Measurements from ENCODE around the gene PMPCA. TPM values are rescaled to one million over a fixed set of nuclear protein-coding genes. Genes with fewer than 3 reads are reported as not detected.

Gene PMPCA
- total RNA-seq, 1 donor from 2014 or later = 94.4 TPM

DNA sequence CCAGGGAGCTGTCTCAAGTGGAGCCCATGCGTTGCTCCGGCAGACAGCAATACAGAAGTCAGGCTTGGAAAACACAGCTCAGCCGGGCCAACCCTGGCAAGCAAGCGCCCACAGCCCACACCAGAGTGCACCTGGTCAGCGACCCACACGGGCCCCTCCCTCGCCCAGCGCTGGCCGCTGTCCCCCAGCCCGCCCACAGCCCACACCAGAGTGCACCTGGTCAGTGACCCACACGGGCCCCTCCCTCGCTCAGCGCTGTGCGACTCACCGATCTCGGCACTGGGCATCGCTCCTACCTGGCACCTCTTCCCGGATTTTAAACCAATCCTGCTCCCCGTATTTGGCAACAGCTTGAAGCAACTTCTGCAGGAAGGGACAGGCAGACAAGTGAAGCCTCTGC is 23.2 kb upstream of the PMPCA start:
- Histone ChIP-seq H4K20me1 (ENCODE audit: insufficient read depth, low read length) (peaks cover 27% of the 10 kb centered on the region), H2AFZ (ENCODE audit: low read depth, low read length) (no peak overlapping the region), H3K4me2 (ENCODE audit: low read length) (no peak overlapping the region), H3K36me3 (ENCODE audit: insufficient read depth, low read length) (peaks cover 37% of the 10 kb centered on the region), H3K27ac (ENCODE audit: low read depth, low read length) (no peak overlapping the region), H3K27me3 (ENCODE audit: insufficient read depth, low read length) (no peaks in the 10 kb centered on the region), H3K9ac (ENCODE audit: low read length) (no peak overlapping the region), H3K4me3 (ENCODE audit: insufficient read depth, low read depth, low read length) (no peak overlapping the region), H3K9me3 (ENCODE audit: insufficient read depth, low read depth, low read length) (no peaks in the 10 kb centered on the region), H3K79me2 (ENCODE audit: insufficient read depth, low read length) (no peaks in the 10 kb centered on the region), H3K4me1 (ENCODE audit: insufficient read depth, low read length) (no peaks in the 10 kb centered on the region)
- no peak for DNase-seq (ENCODE audit: low read depth)
- Mint-ChIP-seq H3K4me1 (ENCODE audit: low read depth, unreplicated experiment) (no peaks in the 10 kb centered on the region), H3K9me3 (ENCODE audit: unreplicated experiment) (no peaks in the 10 kb centered on the region), H3K27ac (ENCODE audit: unreplicated experiment) (no peak overlapping the region), H3K27me3 (ENCODE audit: low read depth, unreplicated experiment) (no peaks in the 10 kb centered on the region), H3K36me3 (ENCODE audit: low read depth, unreplicated experiment) (peaks cover 35% of the 10 kb centered on the region), H3K4me3 (ENCODE audit: unreplicated experiment) (no peak overlapping the region)
- no peak for TF ChIP-seq EZH2 (IDR thresholded peaks at IDR 0.05; ENCODE audit: insufficient read depth, low read length)
- TF ChIP-seq, protein P1, sequence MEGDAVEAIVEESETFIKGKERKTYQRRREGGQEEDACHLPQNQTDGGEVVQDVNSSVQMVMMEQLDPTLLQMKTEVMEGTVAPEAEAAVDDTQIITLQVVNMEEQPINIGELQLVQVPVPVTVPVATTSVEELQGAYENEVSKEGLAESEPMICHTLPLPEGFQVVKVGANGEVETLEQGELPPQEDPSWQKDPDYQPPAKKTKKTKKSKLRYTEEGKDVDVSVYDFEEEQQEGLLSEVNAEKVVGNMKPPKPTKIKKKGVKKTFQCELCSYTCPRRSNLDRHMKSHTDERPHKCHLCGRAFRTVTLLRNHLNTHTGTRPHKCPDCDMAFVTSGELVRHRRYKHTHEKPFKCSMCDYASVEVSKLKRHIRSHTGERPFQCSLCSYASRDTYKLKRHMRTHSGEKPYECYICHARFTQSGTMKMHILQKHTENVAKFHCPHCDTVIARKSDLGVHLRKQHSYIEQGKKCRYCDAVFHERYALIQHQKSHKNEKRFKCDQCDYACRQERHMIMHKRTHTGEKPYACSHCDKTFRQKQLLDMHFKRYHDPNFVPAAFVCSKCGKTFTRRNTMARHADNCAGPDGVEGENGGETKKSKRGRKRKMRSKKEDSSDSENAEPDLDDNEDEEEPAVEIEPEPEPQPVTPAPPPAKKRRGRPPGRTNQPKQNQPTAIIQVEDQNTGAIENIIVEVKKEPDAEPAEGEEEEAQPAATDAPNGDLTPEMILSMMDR (IDR thresholded peaks at IDR 0.05; ENCODE audit: insufficient read depth, low read depth, low read length) = no peak
- FAIRE-seq = no peak

DNA sequence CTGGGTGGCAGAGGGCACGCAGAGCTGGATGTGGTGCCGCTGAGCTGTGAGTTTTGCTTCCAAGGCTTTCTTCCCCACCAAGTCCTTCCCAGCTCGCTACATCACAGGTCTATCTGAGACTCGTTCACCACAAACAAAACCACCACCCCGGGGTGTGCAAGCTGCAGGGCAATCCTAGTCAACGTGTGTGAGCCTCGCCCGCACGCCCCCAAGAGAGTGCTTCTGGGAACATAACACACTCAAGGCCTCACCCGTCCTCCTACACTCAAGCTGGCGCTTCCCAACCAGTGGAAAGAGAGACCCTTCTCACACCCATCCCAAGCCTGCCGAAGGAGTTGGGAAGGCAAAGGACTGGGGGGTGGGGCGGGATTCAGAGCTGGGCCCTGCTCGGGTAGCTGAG is 21.1 kb upstream of the PMPCA start:
- FAIRE-seq = no peak
- DNase-seq (ENCODE audit: low read depth) = no peak

More for the DNA sequence above, 21.1 kb upstream of the PMPCA start:
- H3K27me3 Mint-ChIP-seq (ENCODE audit: low read depth, unreplicated experiment) = no peaks in the 10 kb centered on the region
- Histone ChIP-seq H3K36me3 (ENCODE audit: insufficient read depth, low read length) (peaks cover 32% of the 10 kb centered on the region), H3K4me1 (ENCODE audit: insufficient read depth, low read length) (no peaks in the 10 kb centered on the region), H3K4me2 (ENCODE audit: low read length) (no peak overlapping the region), H4K20me1 (ENCODE audit: insufficient read depth, low read length) (peaks cover 31% of the 10 kb centered on the region), H3K4me3 (ENCODE audit: insufficient read depth, low read depth, low read length) (no peak overlapping the region), H3K27me3 (ENCODE audit: insufficient read depth, low read length) (no peaks in the 10 kb centered on the region), H3K79me2 (ENCODE audit: insufficient read depth, low read length) (no peaks in the 10 kb centered on the region), H2AFZ (ENCODE audit: low read depth, low read length) (no peak overlapping the region), H3K9me3 (ENCODE audit: insufficient read depth, low read depth, low read length) (no peaks in the 10 kb centered on the region), H3K9ac (ENCODE audit: low read length) (no peak overlapping the region), H3K27ac (ENCODE audit: low read depth, low read length) (no peak overlapping the region)
- H3K4me1 Mint-ChIP-seq (ENCODE audit: low read depth, unreplicated experiment) = no peaks in the 10 kb centered on the region
- H3K4me3 Mint-ChIP-seq (ENCODE audit: unreplicated experiment) = no peak overlapping the region
- H3K36me3 Mint-ChIP-seq (ENCODE audit: low read depth, unreplicated experiment) = peaks cover 29% of the 10 kb centered on the region
- TF ChIP-seq, protein P1 (IDR thresholded peaks at IDR 0.05; ENCODE audit: insufficient read depth, low read depth, low read length) = no peak
- TF ChIP-seq EZH2 (IDR thresholded peaks at IDR 0.05; ENCODE audit: insufficient read depth, low read length) = no peak
- H3K27ac Mint-ChIP-seq (ENCODE audit: unreplicated experiment) = no peak overlapping the region
- no peaks in the 10 kb centered on the region for H3K9me3 Mint-ChIP-seq (ENCODE audit: unreplicated experiment)

Measured in astrocyte (in vitro differentiated cells and primary cell).